GM10248 (cell line): ENCODE data around the gene GNB1L.

Experiments used
- CTCF ChIA-PET: fragments of 300-600 bp; sonication (Branson Sonifier 250); formaldehyde crosslinking; extraction: SDS; loops from one replicate; lab custom pipeline; 2021; ENCODE audit warnings: antibody characterized with exemption; lab: Yijun Ruan, JAX
- POLR2A ChIA-PET: fragments of 350-650 bp; sonication (Branson Sonifier 250); formaldehyde crosslinking; extraction: SDS; loops from one replicate; lab custom pipeline; 2020; ENCODE audit warnings: antibody characterized with exemption; lab: Yijun Ruan, JAX
- DNase-seq: peaks from one replicate; pipeline ENCODE4 v3.0.0; 2012; ENCODE audit errors: extremely low spot score
- CTCF ChIP-seq: IDR thresholded peaks from 2 replicates; pipeline ENCODE4 v1.5.1; 2012; ENCODE audit warnings: mild to moderate bottlenecking, low read depth; ENCODE audit errors: extremely low read depth, missing control alignments, control extremely low read depth

The GNB1L gene

DNA sequence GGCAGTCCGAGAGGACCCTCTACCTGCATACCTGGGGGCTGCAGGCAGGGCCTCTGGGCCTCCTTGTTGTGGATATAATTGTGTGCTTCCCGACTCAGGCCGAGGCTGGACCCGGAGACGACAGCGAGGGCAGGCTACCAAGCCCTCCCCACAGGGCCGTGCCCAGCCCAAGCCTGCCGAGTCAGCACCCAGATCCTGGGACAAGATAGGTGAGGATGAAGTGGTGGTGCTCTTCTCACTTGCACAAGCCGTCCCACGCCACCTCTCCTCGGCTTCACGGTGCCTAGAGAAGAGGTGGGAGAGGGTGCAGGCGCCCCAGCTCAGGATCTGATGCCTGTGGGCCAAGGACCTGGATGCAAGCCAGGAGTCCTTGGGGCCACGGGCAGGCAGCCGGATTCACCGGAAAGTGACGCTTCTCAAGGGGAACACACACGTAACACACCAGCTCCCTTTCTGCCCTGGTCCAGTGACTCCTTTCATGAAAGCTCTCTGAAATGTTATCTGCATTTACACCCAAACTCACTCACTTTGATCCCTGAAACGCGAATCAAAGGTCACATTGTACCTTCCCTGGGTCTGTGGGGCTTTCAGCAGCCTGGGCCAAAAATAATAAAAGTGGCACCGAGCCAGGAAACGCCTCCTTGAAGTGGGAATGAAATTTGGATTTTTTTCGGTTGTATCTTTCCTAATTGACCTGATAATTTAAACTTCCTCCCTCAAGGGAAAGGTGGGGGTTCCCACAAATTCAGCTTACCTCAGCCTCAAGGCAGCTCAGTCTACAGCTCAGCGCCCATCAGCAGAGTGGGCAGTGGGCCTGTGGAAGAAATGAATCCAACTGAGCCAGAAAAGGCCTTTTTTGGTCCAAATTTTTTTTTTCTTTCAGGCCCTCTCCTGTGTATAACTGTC, 1.1 kb upstream of the GNB1L start:
- DNase-seq = peak; percentile 65
- CTCF ChIA-PET = interaction anchor here (0.6 to 1.8 kb wide), 9 partner anchors 9 to 125 kb away, joined by 3 to 6 read pairs (median 4); no protein-coding TSS in a partner anchor
- POLR2A ChIA-PET = interaction anchor here (0.6 kb wide), 1 partner anchor 98 kb away, joined by 3 read pairs; no protein-coding TSS in a partner anchor
- no peak for TF ChIP-seq CTCF

- CTCF ChIA-PET = no interaction called here
These were observed 546 bp downstream of the GNB1L start for GRCh38 chr22:19853879-19854777.

DNA sequence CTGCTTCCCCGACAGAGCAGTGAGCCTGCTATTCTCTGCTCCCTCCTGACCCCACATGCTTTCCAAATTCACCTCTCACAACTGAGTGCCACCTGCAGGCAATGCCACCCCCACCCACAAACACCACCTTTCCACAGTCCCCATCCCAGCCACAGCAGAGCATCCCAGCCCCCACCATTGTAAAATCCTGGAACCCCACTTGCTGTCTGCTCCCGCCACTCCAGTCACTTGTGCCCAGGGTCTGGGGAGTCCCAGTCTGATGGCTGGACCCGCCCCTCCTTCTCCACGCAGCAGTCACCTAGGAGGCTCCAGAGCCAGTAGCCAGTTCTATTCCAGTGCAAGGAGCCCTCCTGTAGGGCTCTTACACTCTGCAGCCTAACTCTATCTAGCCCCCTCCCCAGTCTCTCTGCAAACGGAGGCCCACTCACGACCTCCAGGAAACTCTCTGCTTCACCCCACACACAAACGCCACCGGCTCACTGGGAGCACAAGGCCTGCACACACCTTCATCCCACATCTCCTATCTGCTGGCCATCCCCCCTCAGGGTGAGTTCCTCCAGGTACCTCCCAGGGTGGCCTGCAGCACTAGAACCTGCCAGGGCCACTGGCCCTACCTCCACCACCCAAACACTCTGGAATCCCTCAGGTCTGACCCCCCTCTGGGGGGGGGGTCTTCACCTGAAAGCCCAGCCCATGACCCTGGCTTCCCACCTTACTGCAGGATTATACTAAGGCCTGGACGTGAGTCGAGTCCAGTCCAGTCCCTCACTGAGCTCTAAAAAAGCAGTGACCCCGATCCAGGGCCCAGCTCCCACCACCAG, 1.4 kb downstream of the GNB1L start:
- CTCF ChIA-PET = no interaction called here
- POLR2A ChIA-PET = no interaction called here
- peak; percentile 13 for DNase-seq
- TF ChIP-seq CTCF = no peak

More at GRCh38 chr22:19853879-19854777, 546 bp downstream of the GNB1L start:
- POLR2A ChIA-PET = no interaction called here
- DNase-seq = peak; percentile 47
- no peak for TF ChIP-seq CTCF

GRCh38 chr22:19852177-19852781, 2.4 kb downstream of the GNB1L start:
- no peak for TF ChIP-seq CTCF
- POLR2A ChIA-PET = no interaction called here
- CTCF ChIA-PET = interaction anchor here (1.3 kb wide), 2 partner anchors 9 to 32 kb away, joined by 4 read pairs; no protein-coding TSS in a partner anchor
- DNase-seq = no peak

GRCh38 chr22:19851291-19852176, 3.1 kb downstream of the GNB1L start:
- TF ChIP-seq CTCF = no peak
- CTCF ChIA-PET = interaction anchor here (1.1 to 2.0 kb wide), 4 partner anchors 10 to 59 kb away, joined by 3 to 8 read pairs (median 4); no protein-coding TSS in a partner anchor
- POLR2A ChIA-PET = no interaction called here
- no peak for DNase-seq
